Panc1 (cell line): Measurements from ENCODE around the gene FSTL5. TPM values are rescaled to one million over a fixed set of nuclear protein-coding genes. Genes with fewer than 3 reads are reported as not detected.

Experiments used
- ATAC-seq: fragments of 200-7000 bp; cut with Tn5 transposase; 2 replicates; pipeline ENCODE4 v1.9.1; 2020; ENCODE audit warnings: mild to moderate bottlenecking, moderate library complexity
- BruUV-seq: library from RNA; stranded (reverse); fragments of 400-500 nt; replicated peaks from 2 replicates; lab custom pipeline; 2021; lab: Mats Ljungman, UMichigan
- CTCF ChIA-PET: fragments of 300-600 bp; sonication (Branson Sonifier 250); formaldehyde crosslinking; loops from one replicate; lab custom pipeline; 2022; ENCODE audit warnings: antibody characterized with exemption; lab: Charles Lee
- POLR2A ChIA-PET: fragments of 300-600 bp; sonication (Branson Sonifier 250); formaldehyde crosslinking; loops from one replicate; lab custom pipeline; 2022; ENCODE audit warnings: antibody characterized with exemption; lab: Charles Lee
- DNase-seq: peaks from one replicate; pipeline ENCODE4 v3.0.0-alpha.2; 2010; ENCODE audit warnings: low read depth, low spot score
- H3K27ac ChIP-seq: 2 replicates; pipeline ENCODE4 v1.5.1; 2011; ENCODE audit warnings: mild to moderate bottlenecking, low read length, inconsistent platforms
- H3K27me3 ChIP-seq: fragments of 200-500 bp; sonication (Bioruptor generic); 2 replicates; pipeline ENCODE4 v1.6.0; 2014; ENCODE audit warnings: low read length, inconsistent platforms; ENCODE audit not compliant: control insufficient read depth, insufficient read depth
- H3K36me3 ChIP-seq: fragments of 200-500 bp; sonication (Bioruptor generic); 2 replicates; pipeline ENCODE4 v1.5.1; 2014; ENCODE audit warnings: inconsistent platforms, mild to moderate bottlenecking, low read length, moderate library complexity; ENCODE audit not compliant: control insufficient read depth, insufficient read depth
- H3K4me1 ChIP-seq: 2 replicates; pipeline ENCODE4 v1.5.1; 2011; ENCODE audit warnings: inconsistent platforms, mild to moderate bottlenecking, low read length, moderate library complexity; ENCODE audit not compliant: control insufficient read depth, insufficient read depth
- H3K4me3 ChIP-seq, 2 experiments: 2 replicates each; pipeline ENCODE4 v1.5.1; 2011 to 2012; ENCODE audit warnings: low read depth in 2 of 2, low read length in 2 of 2, mild to moderate bottlenecking in 2 of 2, inconsistent platforms in 1 of 2, moderate library complexity in 1 of 2
- H3K9me3 ChIP-seq: fragments of 200-500 bp; sonication (Bioruptor generic); 2 replicates; pipeline ENCODE4 v1.5.1; 2014; ENCODE audit warnings: low read depth, mild to moderate bottlenecking, inconsistent platforms, low read length, moderate library complexity; ENCODE audit not compliant: control insufficient read depth, insufficient read depth
- CTCF ChIP-seq: fragments of 450-650 bp; IDR thresholded peaks from 2 replicates; pipeline ENCODE4 v1.5.1; 2017; ENCODE audit warnings: mild to moderate bottlenecking
- POLR2AphosphoS5 ChIP-seq: IDR thresholded peaks from 2 replicates; pipeline ENCODE4 v1.6.1; 2012; ENCODE audit warnings: mild to moderate bottlenecking, low read depth, low read length, moderate library complexity
- REST ChIP-seq, 2 experiments: IDR thresholded peaks; 2 replicates each; pipeline ENCODE4 v1.6.1; 2011 to 2012; ENCODE audit warnings: low read depth in 2 of 2, control low read depth in 1 of 2, low read length in 1 of 2, mild to moderate bottlenecking in 1 of 2, moderate library complexity in 1 of 2; ENCODE audit not compliant: insufficient read depth in 1 of 2
- SIN3A ChIP-seq: IDR thresholded peaks from 2 replicates; pipeline ENCODE4 v1.6.1; 2012; ENCODE audit warnings: low read depth, mild to moderate bottlenecking, low read length, moderate library complexity, borderline replicate concordance; ENCODE audit not compliant: insufficient read depth
- TCF7L2 ChIP-seq: IDR thresholded peaks from 2 replicates; pipeline ENCODE4 v1.6.1; 2011; ENCODE audit warnings: mild to moderate bottlenecking, low read depth, low read length, inconsistent platforms
- in situ Hi-C: cut with HindIII; loops from 2 replicates; pipeline ENCODE4 v1.10.0; 2016; ENCODE audit warnings: low sequenced_read_pairs, low pct_unique_long_range_greater_than_20kb
- intact Hi-C: fragments of 100-400 bp; cut with micrococcal nuclease; formaldehyde crosslinking; loops from one replicate; pipeline ENCODE4 v1.10.0; 2022; ENCODE audit not compliant: unreplicated experiment
- total RNA-seq: library from RNA; stranded (reverse); gene quantifications from one replicate; pipeline ENCODE4 v1.2.1, GENCODE V29; 2021; ENCODE audit not compliant: unreplicated experiment

Gene FSTL5
- total RNA-seq, 1 experiment from 2014 or later = 0.67 TPM

- TF ChIP-seq CTCF (no peak), REST (IDR thresholded peaks at IDR 0.05; ENCODE audit: insufficient read depth in 1 of 2, low read depth in 2 of 2, low read length in 1 of 2) (no peak), POLR2AphosphoS5 (no peak), TCF7L2 (no peak), SIN3A (no peak)
- in situ Hi-C loops (no loop called here), intact Hi-C loops (no loop called here)
- H3K9me3 ChIP-seq = no peaks in the 10 kb centered on the region
- H3K27me3 ChIP-seq = no peaks in the 10 kb centered on the region
- no peak for ATAC-seq
- ChIA-PET POLR2A (no interaction called here), CTCF (no interaction called here)
- no peaks in the 10 kb centered on the region for H3K4me1 ChIP-seq
- H3K4me3 ChIP-seq = no peak overlapping the region
- no peak overlapping the region for H3K27ac ChIP-seq
- H3K36me3 ChIP-seq = no peaks in the 10 kb centered on the region
- BruUV-seq = no TSS peak
- DNase-seq = no peak
Observed at GRCh38 chr4:161987611-161988010, 176.2 kb downstream of the FSTL5 start.

GRCh38 chr4:161952382-161952781, 211.4 kb downstream of the FSTL5 start:
- TF ChIP-seq REST (IDR thresholded peaks at IDR 0.05; ENCODE audit: insufficient read depth in 1 of 2, low read depth in 2 of 2, low read length in 1 of 2) = no peak
- H3K4me3 ChIP-seq = no peak overlapping the region
- DNase-seq = no peak
- H3K4me1 ChIP-seq = no peaks in the 10 kb centered on the region
- BruUV-seq = no TSS peak
- no peak overlapping the region for H3K27ac ChIP-seq
- no peak for ATAC-seq
- H3K9me3 ChIP-seq = no peaks in the 10 kb centered on the region
- H3K27me3 ChIP-seq = no peaks in the 10 kb centered on the region
- ChIA-PET CTCF (no interaction called here), POLR2A (no interaction called here)
- H3K36me3 ChIP-seq = no peaks in the 10 kb centered on the region
- in situ Hi-C loops (no loop called here), intact Hi-C loops (no loop called here)
